HepG2 (cell line): Measurements from ENCODE around the gene FAM221B. TPM values are rescaled to one million over a fixed set of nuclear protein-coding genes. Genes with fewer than 3 reads are reported as not detected.

Experiments
- ATAC-seq: fragments of 200-7000 bp; cut with Tn5 transposase; 3 replicates; pipeline ENCODE4 v1.9.1; 2020; ENCODE audit warnings: mild to moderate bottlenecking, moderate library complexity
- BruUV-seq: library from RNA; stranded (reverse); fragments of 400-500 nt; replicated peaks from 2 replicates; lab custom pipeline; 2021; lab: Mats Ljungman, UMichigan
- CTCF ChIA-PET: fragments of 300-600 bp; formaldehyde crosslinking; extraction: SDS; loops from one replicate; lab custom pipeline; 2021; ENCODE audit warnings: low total read pairs, inconsistent platforms, low intra/inter-chr PET ratio; lab: Yijun Ruan, JAX
- POLR2A ChIA-PET: fragments of 350-600 bp; sonication (Branson Sonifier 250); formaldehyde crosslinking; loops from one replicate; lab custom pipeline; 2020; ENCODE audit warnings: antibody characterized with exemption, inconsistent platforms; lab: Yijun Ruan, JAX
- DNase-seq: peaks from one replicate; pipeline ENCODE4 v3.0.0-alpha.2; 2015; ENCODE audit warnings: low spot score
- FAIRE-seq: peaks from 3 replicates; lab custom pipeline; 2011; peaks lifted over from hg19 to GRCh38; lab: Jason Lieb, UNC
- H2AFZ ChIP-seq: one replicate; pipeline ENCODE4 v1.6.1; 2011; ENCODE audit warnings: low read length, inconsistent platforms
- H3K27ac ChIP-seq: fragments of 300-600 bp; 3 replicates; pipeline ENCODE4 v1.8.0; 2011; ENCODE audit warnings: mixed run types, mild to moderate bottlenecking, mixed read lengths, low read length, inconsistent platforms; ENCODE audit not compliant: insufficient read depth; ENCODE audit errors: extremely low read length
- H3K27me3 ChIP-seq, 2 experiments: fragments of 200-600 bp in 1 of 2; 2 replicates in 1 of 2; 3 replicates in 1 of 2; pipeline versions ENCODE4 v1.6.0 to v1.8.0; 2011; ENCODE audit warnings: low read length in 2 of 2, mild to moderate bottlenecking in 2 of 2, moderate library complexity in 2 of 2, inconsistent platforms in 1 of 2; ENCODE audit not compliant: insufficient read depth in 2 of 2, control insufficient read depth in 1 of 2
- H3K36me3 ChIP-seq, 2 experiments: fragments of 200-600 bp in 1 of 2; replicated peaks in 1 of 2; 2 replicates in 1 of 2; 3 replicates in 1 of 2; pipeline versions ENCODE4 v1.5.1 to v1.8.0; 2011; ENCODE audit warnings: low read length in 2 of 2, inconsistent platforms in 1 of 2; ENCODE audit not compliant: insufficient read depth in 2 of 2, control insufficient read depth in 1 of 2
- H3K4me1 ChIP-seq: 2 replicates; pipeline ENCODE4 v1.5.1; 2012; ENCODE audit warnings: low read length, inconsistent platforms; ENCODE audit not compliant: insufficient read depth
- H3K4me2 ChIP-seq: 2 replicates; pipeline ENCODE4 v1.6.0; 2011; ENCODE audit warnings: low read depth, low read length, inconsistent platforms
- H3K4me3 ChIP-seq, 3 experiments: fragments of 200-600 bp in 1 of 3; sonication (generic), shearing (Covaris generic) in 1 of 3; replicated peaks in 1 of 3; 2 replicates each; pipeline ENCODE4 v1.5.1; 2011 to 2016; ENCODE audit warnings: low read length in 3 of 3, inconsistent platforms in 2 of 3, low read depth in 2 of 3, mild to moderate bottlenecking in 2 of 3, control low read depth in 1 of 3, mixed read lengths in 1 of 3; ENCODE audit not compliant: insufficient read depth in 1 of 3
- H3K79me2 ChIP-seq: one replicate; pipeline ENCODE4 v1.6.1; 2011; ENCODE audit warnings: low read length, inconsistent platforms; ENCODE audit not compliant: insufficient read depth
- H3K9ac ChIP-seq: 2 replicates; pipeline ENCODE4 v1.6.0; 2011; ENCODE audit warnings: mild to moderate bottlenecking, low read depth, low read length, inconsistent platforms; ENCODE audit not compliant: insufficient read depth
- H3K9me3 ChIP-seq: 2 replicates; pipeline ENCODE4 v1.5.1; 2012; ENCODE audit warnings: mild to moderate bottlenecking, low read length
- H4K20me1 ChIP-seq: 2 replicates; pipeline ENCODE4 v1.6.0; 2011; ENCODE audit warnings: inconsistent platforms, mild to moderate bottlenecking, low read length, moderate library complexity; ENCODE audit not compliant: insufficient read depth
- NCOR1 ChIP-seq: fragments of 200-600 bp; sonication (generic); IDR thresholded peaks from 2 replicates; pipeline ENCODE4 v1.7.0; 2017; ENCODE audit warnings: antibody characterized with exemption, low read length, borderline replicate concordance
- ZNF225 ChIP-seq: sonication (generic); formaldehyde crosslinking; IDR thresholded peaks from 2 replicates; pipeline ENCODE4 v1.4.0; 2020; ENCODE audit warnings: mild to moderate bottlenecking, missing genetic modification reagents
- WGBS: methylation state at CpG from one replicate; pipeline ENCODE4 v1.1.6; 2017; ENCODE audit warnings: low lambda C conversion rate; 5-methylcytosine and 5-hydroxymethylcytosine counted together
- in situ Hi-C: cut with HindIII; loops from 2 replicates; pipeline ENCODE4 v1.10.0; 2017; ENCODE audit warnings: low pct_unique_long_range_greater_than_20kb; ENCODE audit not compliant: extremely low pct_ligation_motif_present
- intact Hi-C: fragments of 100-400 bp; cut with micrococcal nuclease; formaldehyde crosslinking; loops from one replicate; pipeline ENCODE4 v1.10.0; 2022; ENCODE audit not compliant: unreplicated experiment
- polyA plus RNA-seq, 8 experiments: library from polyadenylated mRNA; depleted of rRNA in 3 of 8; stranded (reverse) in 7 of 8; unstranded in 1 of 8; fragments of >200 nt; fragmentation: Illumina TruSeq in 4 of 8; extraction: Trizol in 4 of 8; gene quantifications; 2 replicates each; pipeline versions ENCODE4 v1.2.1 to v1.2.3, GENCODE V29; 2011 to 2016; ENCODE audit warnings: low read depth in 4 of 8, missing spikeins in 1 of 8, mixed read lengths in 1 of 8; ENCODE audit not compliant: insufficient read depth in 1 of 8
- total RNA-seq, 5 experiments: library from RNA; depleted of rRNA; stranded (reverse); fragments of >200 nt; fragmentation: Illumina TruSeq; extraction: Trizol; gene quantifications; 2 replicates each; pipeline ENCODE4 v1.2.3, GENCODE V29; 2016; ENCODE audit warnings: low read depth in 1 of 5
- TF ChIP-seq, protein P1 (sequence below): sonication (generic); formaldehyde crosslinking; conservative IDR thresholded peaks from 2 replicates; pipeline ENCODE4 v1.8.0; 2022; ENCODE audit warnings: missing genetic modification reagents
- TF ChIP-seq, protein P2 (sequence below): sonication (generic); formaldehyde crosslinking; conservative IDR thresholded peaks from 2 replicates; pipeline ENCODE4 v1.4.0; 2020; ENCODE audit warnings: missing genetic modification reagents

Gene FAM221B
- total and polyA plus RNA-seq, 2 of the 13 experiments (the other 11 are each of a cell fraction or from before 2014, with no cell fraction given) = not detected

DNA sequence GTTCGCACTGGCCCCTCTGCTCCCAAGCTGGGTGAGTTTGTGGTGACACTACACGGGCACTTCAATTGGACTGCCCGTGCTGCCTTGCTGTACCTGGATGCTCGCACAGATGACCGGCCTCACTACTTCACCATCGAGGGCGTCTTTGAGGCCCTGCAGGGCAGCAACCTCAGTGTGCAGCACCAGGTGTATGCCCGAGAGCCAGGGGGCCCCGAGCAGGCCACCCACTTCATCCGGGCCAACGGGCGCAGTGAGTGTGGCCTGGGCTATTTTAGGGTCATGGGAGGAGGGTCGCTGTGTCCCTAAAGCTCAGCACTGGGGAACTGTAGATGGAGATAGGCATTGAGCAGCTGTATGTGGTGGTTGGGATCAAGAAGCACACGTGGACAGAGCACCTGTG lies 35.7 kb downstream of the FAM221B start:
- Histone ChIP-seq H2AFZ (no peak overlapping the region), H3K4me2 (no peak overlapping the region), H3K4me1 (no peaks in the 10 kb centered on the region; the same call in 1 of the 2 replicates), H3K79me2 (no peaks in the 10 kb centered on the region), H3K36me3 (peaks cover 1 to 6% of the 10 kb centered on the region in 2 experiments; a peak in 2 of 5 replicates), H3K9ac (no peak overlapping the region), H3K9me3 (no peaks in the 10 kb centered on the region), H3K4me3 (no peak overlapping the region), H3K27me3 (no peaks in the 10 kb centered on the region), H4K20me1 (no peaks in the 10 kb centered on the region), H3K27ac (no peak overlapping the region)
- ChIA-PET POLR2A (no interaction called here), CTCF (no interaction called here)
- intact Hi-C loops = no loop called here
- TF ChIP-seq, protein P1, sequence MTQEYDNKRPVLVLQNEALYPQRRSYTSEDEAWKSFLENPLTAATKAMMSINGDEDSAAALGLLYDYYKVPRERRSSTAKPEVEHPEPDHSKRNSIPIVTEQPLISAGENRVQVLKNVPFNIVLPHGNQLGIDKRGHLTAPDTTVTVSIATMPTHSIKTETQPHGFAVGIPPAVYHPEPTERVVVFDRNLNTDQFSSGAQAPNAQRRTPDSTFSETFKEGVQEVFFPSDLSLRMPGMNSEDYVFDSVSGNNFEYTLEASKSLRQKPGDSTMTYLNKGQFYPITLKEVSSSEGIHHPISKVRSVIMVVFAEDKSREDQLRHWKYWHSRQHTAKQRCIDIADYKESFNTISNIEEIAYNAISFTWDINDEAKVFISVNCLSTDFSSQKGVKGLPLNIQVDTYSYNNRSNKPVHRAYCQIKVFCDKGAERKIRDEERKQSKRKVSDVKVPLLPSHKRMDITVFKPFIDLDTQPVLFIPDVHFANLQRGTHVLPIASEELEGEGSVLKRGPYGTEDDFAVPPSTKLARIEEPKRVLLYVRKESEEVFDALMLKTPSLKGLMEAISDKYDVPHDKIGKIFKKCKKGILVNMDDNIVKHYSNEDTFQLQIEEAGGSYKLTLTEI (CRISPR knock-in tag) = no peak
- TF ChIP-seq NCOR1 (no peak), ZNF225 (CRISPR knock-in tag) (no peak)
- TF ChIP-seq, protein P2, sequence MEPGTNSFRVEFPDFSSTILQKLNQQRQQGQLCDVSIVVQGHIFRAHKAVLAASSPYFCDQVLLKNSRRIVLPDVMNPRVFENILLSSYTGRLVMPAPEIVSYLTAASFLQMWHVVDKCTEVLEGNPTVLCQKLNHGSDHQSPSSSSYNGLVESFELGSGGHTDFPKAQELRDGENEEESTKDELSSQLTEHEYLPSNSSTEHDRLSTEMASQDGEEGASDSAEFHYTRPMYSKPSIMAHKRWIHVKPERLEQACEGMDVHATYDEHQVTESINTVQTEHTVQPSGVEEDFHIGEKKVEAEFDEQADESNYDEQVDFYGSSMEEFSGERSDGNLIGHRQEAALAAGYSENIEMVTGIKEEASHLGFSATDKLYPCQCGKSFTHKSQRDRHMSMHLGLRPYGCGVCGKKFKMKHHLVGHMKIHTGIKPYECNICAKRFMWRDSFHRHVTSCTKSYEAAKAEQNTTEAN (CRISPR knock-in tag) = no peak
- DNase-seq = no peak
- in situ Hi-C loops = no loop called here
- WGBS = 95% methylated on average over 8 of the region's 14 CpGs
- FAIRE-seq = no peak
- no peak for ATAC-seq
- no TSS peak for BruUV-seq
